ENCODE results near the gene OBSL1. TPM values are rescaled to one million over a fixed set of nuclear protein-coding genes. Genes with fewer than 3 reads are reported as not detected.

Gene OBSL1
- total RNA-seq (2014; rRNA removed; shearing (Covaris generic); ENCODE audit: low replicate concordance): not detected in 2 replicates

DNA sequence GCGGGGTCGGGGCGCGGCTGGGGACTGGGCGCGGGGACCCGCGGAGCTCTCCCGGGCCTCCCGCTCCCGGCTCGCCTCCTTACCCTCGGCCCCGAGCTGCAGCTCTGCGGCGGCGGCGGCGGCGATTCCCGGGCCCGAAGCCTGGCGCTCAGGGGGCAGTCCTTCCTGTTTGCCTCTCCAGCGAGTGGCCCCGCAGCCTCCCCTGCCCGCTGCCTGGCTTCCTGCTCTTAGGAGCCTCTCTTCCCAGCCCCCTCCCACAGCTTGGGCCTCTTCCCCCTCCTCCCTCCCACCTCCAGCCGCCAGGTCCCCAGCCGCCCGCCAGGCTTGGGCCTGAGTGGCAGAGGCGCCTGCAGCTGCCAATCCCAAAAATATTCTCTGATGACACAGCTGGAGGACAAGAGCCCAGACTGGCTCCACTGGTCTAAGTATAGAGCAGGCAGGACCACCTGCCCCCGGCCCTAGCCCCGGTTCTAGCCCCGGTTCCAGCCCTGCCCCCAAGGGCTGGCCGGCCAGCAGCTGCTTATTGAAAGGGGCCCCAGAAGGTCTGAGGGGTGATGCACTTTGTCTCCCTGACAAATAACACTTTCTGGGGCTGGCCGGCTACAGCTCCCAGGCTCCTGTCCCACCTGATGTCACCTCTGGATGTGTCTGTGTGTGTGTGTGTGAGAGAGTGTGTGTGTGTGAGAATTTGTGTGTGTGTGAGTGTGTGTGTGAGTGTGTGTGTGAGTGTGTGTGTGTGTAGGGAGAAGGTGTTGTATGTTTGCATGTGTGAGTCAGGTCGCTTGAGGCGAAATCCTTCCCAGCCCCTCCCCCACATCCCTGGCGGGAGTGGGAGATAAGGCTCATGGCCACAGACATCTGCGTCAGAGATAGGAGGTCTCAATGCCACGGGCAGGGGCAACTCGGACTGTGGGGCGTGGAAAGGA lies at the start of gene OBSL1:
Gene OBSL1, minus strand, starts transcription at position 229 of the 926 bp plus-strand sequence. CDS start 307 bp downstream, outside the sequence.
- no peak for DNase-seq
- Histone ChIP-seq H3K27me3 (ENCODE audit: low read length) (no peaks in the 10 kb centered on the region), H4K20me1 (ENCODE audit: insufficient read depth, low read depth, low read length) (no peaks in the 10 kb centered on the region), H3K9me3 (ENCODE audit: low read length) (no peaks in the 10 kb centered on the region), H3K9ac (ENCODE audit: low read length) (no peak within 1 kb of the TSS), H3K79me2 (ENCODE audit: low read length) (no peaks in the 10 kb centered on the region), H3K4me1 (ENCODE audit: low read length) (no peaks in the 10 kb centered on the region; the same call in 1 of the 2 replicates), H3K27ac (ENCODE audit: low read length) (no peak within 1 kb of the TSS), H3K9me2 (replicated peaks; ENCODE audit: insufficient read depth, low read length) (no peaks in the 10 kb centered on the region), H3K36me3 (ENCODE audit: insufficient read depth, low read length) (no peaks in the 10 kb centered on the region), H3K4me2 (ENCODE audit: low read depth, low read length, poor library complexity, severe bottlenecking) (no peak within 1 kb of the TSS), H3K4me3 (ENCODE audit: low read length) (no peak within 1 kb of the TSS), H2AFZ (ENCODE audit: low read length) (no peak within 1 kb of the TSS)

GRCh38 chr2:219620546-219620945 lies 49.2 kb upstream of the OBSL1 start:
- Histone ChIP-seq H3K4me3 (ENCODE audit: low read length) (no peak overlapping the region), H3K9me3 (ENCODE audit: low read length) (no peaks in the 10 kb centered on the region), H3K27ac (ENCODE audit: low read length) (no peak overlapping the region), H3K4me2 (ENCODE audit: low read depth, low read length, poor library complexity, severe bottlenecking) (no peak overlapping the region), H3K79me2 (ENCODE audit: low read length) (no peaks in the 10 kb centered on the region), H3K4me1 (ENCODE audit: low read length) (no peaks in the 10 kb centered on the region), H4K20me1 (ENCODE audit: insufficient read depth, low read depth, low read length) (no peaks in the 10 kb centered on the region), H3K9ac (ENCODE audit: low read length) (no peak overlapping the region), H2AFZ (ENCODE audit: low read length) (no peak overlapping the region), H3K9me2 (replicated peaks; ENCODE audit: insufficient read depth, low read length) (no peaks in the 10 kb centered on the region), H3K27me3 (ENCODE audit: low read length) (no peaks in the 10 kb centered on the region), H3K36me3 (ENCODE audit: insufficient read depth, low read length) (no peaks in the 10 kb centered on the region)
- no peak for DNase-seq

- Histone ChIP-seq H3K9ac (ENCODE audit: low read length) (no peak overlapping the region), H3K27me3 (ENCODE audit: low read length) (no peaks in the 10 kb centered on the region), H3K4me1 (ENCODE audit: low read length) (no peaks in the 10 kb centered on the region), H4K20me1 (ENCODE audit: insufficient read depth, low read depth, low read length) (no peaks in the 10 kb centered on the region), H3K9me3 (ENCODE audit: low read length) (no peaks in the 10 kb centered on the region), H3K79me2 (ENCODE audit: low read length) (no peaks in the 10 kb centered on the region), H3K36me3 (ENCODE audit: insufficient read depth, low read length) (no peaks in the 10 kb centered on the region), H3K4me3 (ENCODE audit: low read length) (no peak overlapping the region), H2AFZ (ENCODE audit: low read length) (no peak overlapping the region), H3K4me2 (ENCODE audit: low read depth, low read length, poor library complexity, severe bottlenecking) (no peak overlapping the region), H3K27ac (ENCODE audit: low read length) (no peak overlapping the region), H3K9me2 (replicated peaks; ENCODE audit: insufficient read depth, low read length) (no peaks in the 10 kb centered on the region)
- no peak for DNase-seq
Measured at GRCh38 chr2:219619235-219619634, 47.9 kb upstream of the OBSL1 start.

DNA sequence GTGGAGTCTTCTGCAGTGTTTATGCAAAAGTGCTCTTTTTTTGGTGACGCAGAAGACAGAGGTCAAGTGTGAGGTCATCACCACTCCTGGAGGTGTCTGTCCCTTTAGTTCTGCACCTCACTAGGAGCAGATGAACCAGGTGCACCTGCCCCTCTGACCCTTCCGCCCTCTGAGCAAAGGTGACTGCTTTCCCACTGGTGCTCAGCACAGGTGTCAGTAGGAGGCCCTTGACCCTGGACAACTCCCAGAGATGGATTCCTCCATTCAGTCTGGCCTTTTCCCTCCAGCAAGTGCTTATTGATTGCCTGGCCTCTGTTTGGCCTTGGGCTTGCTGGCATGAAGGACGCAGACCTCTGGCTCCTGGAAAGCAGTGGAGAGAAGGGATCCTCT lies 47.4 kb upstream of the OBSL1 start:
- Histone ChIP-seq H3K27me3 (ENCODE audit: low read length) (no peaks in the 10 kb centered on the region), H2AFZ (ENCODE audit: low read length) (no peak overlapping the region), H3K9me3 (ENCODE audit: low read length) (no peaks in the 10 kb centered on the region), H3K27ac (ENCODE audit: low read length) (no peak overlapping the region), H3K9me2 (replicated peaks; ENCODE audit: insufficient read depth, low read length) (no peaks in the 10 kb centered on the region), H4K20me1 (ENCODE audit: insufficient read depth, low read depth, low read length) (no peaks in the 10 kb centered on the region), H3K36me3 (ENCODE audit: insufficient read depth, low read length) (no peaks in the 10 kb centered on the region), H3K79me2 (ENCODE audit: low read length) (no peaks in the 10 kb centered on the region), H3K4me3 (ENCODE audit: low read length) (no peak overlapping the region), H3K4me2 (ENCODE audit: low read depth, low read length, poor library complexity, severe bottlenecking) (no peak overlapping the region), H3K4me1 (ENCODE audit: low read length) (no peaks in the 10 kb centered on the region), H3K9ac (ENCODE audit: low read length) (no peak overlapping the region)
- DNase-seq: no peak

DNA sequence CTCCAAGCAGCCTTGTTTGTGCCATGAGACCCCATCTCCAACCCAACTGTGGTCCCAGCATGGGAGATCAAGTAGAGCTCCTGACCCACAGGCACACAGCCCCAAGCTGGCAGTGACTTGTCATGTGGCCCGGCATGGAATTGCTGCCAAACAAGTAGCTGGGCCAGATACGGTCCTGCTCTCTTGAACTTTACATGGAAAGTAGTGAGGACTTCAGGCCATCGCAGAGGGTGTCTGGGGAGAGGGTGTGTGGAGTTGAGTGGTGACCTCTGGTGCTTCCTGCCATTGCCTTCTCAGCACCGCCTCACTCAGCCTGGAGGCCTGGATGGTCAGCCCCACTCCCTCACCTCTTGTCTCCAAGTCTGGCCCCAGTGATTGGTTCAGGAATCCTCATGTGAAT lies 45.2 kb upstream of the OBSL1 start:
- H3K4me1 ChIP-seq (ENCODE audit: low read length): peaks cover 11% of the 10 kb centered on the region
- H4K20me1 ChIP-seq (ENCODE audit: insufficient read depth, low read depth, low read length): no peaks in the 10 kb centered on the region
- no peak overlapping the region for H3K9ac ChIP-seq (ENCODE audit: low read length)
- H3K9me2 ChIP-seq (replicated peaks; ENCODE audit: insufficient read depth, low read length): no peaks in the 10 kb centered on the region
- H3K27me3 ChIP-seq (ENCODE audit: low read length): no peaks in the 10 kb centered on the region
- no peak overlapping the region for H3K4me3 ChIP-seq (ENCODE audit: low read length)
- no peaks in the 10 kb centered on the region for H3K36me3 ChIP-seq (ENCODE audit: insufficient read depth, low read length)
- no peaks in the 10 kb centered on the region for H3K79me2 ChIP-seq (ENCODE audit: low read length)
- H3K4me2 ChIP-seq (ENCODE audit: low read depth, low read length, poor library complexity, severe bottlenecking): no peak overlapping the region
- no peak overlapping the region for H2AFZ ChIP-seq (ENCODE audit: low read length)
- no peak overlapping the region for H3K27ac ChIP-seq (ENCODE audit: low read length)
- DNase-seq: no peak
- H3K9me3 ChIP-seq (ENCODE audit: low read length): no peaks in the 10 kb centered on the region

- no peak overlapping the region for H2AFZ ChIP-seq (ENCODE audit: low read length)
- H4K20me1 ChIP-seq (ENCODE audit: insufficient read depth, low read depth, low read length): no peaks in the 10 kb centered on the region
- H3K79me2 ChIP-seq (ENCODE audit: low read length): no peaks in the 10 kb centered on the region
- H3K4me1 ChIP-seq (ENCODE audit: low read length): peaks cover 11% of the 10 kb centered on the region
- no peak overlapping the region for H3K9ac ChIP-seq (ENCODE audit: low read length)
- H3K9me3 ChIP-seq (ENCODE audit: low read length): no peaks in the 10 kb centered on the region
- H3K9me2 ChIP-seq (replicated peaks; ENCODE audit: insufficient read depth, low read length): no peaks in the 10 kb centered on the region
- H3K4me2 ChIP-seq (ENCODE audit: low read depth, low read length, poor library complexity, severe bottlenecking): no peak overlapping the region
- no peak overlapping the region for H3K27ac ChIP-seq (ENCODE audit: low read length)
- H3K4me3 ChIP-seq (ENCODE audit: low read length): no peak overlapping the region
- no peaks in the 10 kb centered on the region for H3K27me3 ChIP-seq (ENCODE audit: low read length)
- H3K36me3 ChIP-seq (ENCODE audit: insufficient read depth, low read length): no peaks in the 10 kb centered on the region
- no peak for DNase-seq
Measured at GRCh38 chr2:219615894-219616293, 44.6 kb upstream of the OBSL1 start.

GRCh38 chr2:219615036-219615435 lies 43.7 kb upstream of the OBSL1 start:
- H3K9ac ChIP-seq (ENCODE audit: low read length): no peak overlapping the region
- no peaks in the 10 kb centered on the region for H3K36me3 ChIP-seq (ENCODE audit: insufficient read depth, low read length)
- no peak for DNase-seq
- H4K20me1 ChIP-seq (ENCODE audit: insufficient read depth, low read depth, low read length): no peaks in the 10 kb centered on the region
- H3K4me3 ChIP-seq (ENCODE audit: low read length): no peak overlapping the region
- H3K4me2 ChIP-seq (ENCODE audit: low read depth, low read length, poor library complexity, severe bottlenecking): no peak overlapping the region
- H2AFZ ChIP-seq (ENCODE audit: low read length): no peak overlapping the region
- no peaks in the 10 kb centered on the region for H3K27me3 ChIP-seq (ENCODE audit: low read length)
- no peak overlapping the region for H3K27ac ChIP-seq (ENCODE audit: low read length)
- peaks cover 11% of the 10 kb centered on the region for H3K4me1 ChIP-seq (ENCODE audit: low read length)
- H3K9me3 ChIP-seq (ENCODE audit: low read length): no peaks in the 10 kb centered on the region
- no peaks in the 10 kb centered on the region for H3K9me2 ChIP-seq (replicated peaks; ENCODE audit: insufficient read depth, low read length)
- H3K79me2 ChIP-seq (ENCODE audit: low read length): no peaks in the 10 kb centered on the region

DNA sequence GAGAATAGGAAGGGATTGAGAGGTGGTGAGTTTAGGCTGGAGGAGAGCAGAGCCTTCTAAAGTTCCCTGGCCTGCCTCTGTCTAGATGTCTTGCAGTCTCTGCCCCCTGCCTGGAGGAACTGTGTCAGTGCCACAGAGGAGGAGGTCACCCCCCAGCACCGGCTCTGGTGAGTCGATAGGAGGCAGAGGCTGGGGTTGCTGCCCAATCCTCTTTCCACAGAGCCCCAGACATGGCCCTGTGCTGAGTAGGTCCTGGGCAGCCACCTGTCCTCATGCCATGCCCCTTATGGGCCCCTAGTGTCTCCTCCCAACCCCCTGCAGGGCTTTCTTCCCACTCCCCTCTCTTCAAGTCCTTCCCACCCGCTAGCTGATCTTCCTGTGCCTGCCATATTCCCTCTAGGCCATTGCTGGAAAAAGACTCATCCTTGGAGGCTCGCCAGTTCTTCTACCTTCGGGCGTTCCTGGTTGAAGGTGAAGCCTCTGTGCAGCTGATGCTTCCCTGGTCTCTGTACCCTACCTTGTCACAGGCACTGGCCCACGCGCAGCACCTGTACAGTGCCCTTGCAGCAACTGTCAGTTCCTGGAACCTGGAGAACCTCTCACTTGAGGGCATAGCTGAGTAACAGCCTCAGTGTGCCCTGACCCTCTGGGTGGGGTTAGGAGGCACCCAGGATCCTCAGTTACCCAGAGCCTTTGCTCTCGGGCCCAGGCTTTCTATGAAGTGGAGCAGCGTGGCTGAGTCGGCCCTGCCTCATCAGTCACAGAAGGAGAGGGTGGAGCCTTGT lies 42.9 kb upstream of the OBSL1 start:
- H4K20me1 ChIP-seq (ENCODE audit: insufficient read depth, low read depth, low read length): no peaks in the 10 kb centered on the region
- H2AFZ ChIP-seq (ENCODE audit: low read length): no peak overlapping the region
- H3K4me1 ChIP-seq (ENCODE audit: low read length): peaks cover 11% of the 10 kb centered on the region
- no peak overlapping the region for H3K27ac ChIP-seq (ENCODE audit: low read length)
- H3K36me3 ChIP-seq (ENCODE audit: insufficient read depth, low read length): no peaks in the 10 kb centered on the region
- H3K4me2 ChIP-seq (ENCODE audit: low read depth, low read length, poor library complexity, severe bottlenecking): no peak overlapping the region
- no peaks in the 10 kb centered on the region for H3K9me2 ChIP-seq (replicated peaks; ENCODE audit: insufficient read depth, low read length)
- no peaks in the 10 kb centered on the region for H3K79me2 ChIP-seq (ENCODE audit: low read length)
- H3K27me3 ChIP-seq (ENCODE audit: low read length): no peaks in the 10 kb centered on the region
- H3K9ac ChIP-seq (ENCODE audit: low read length): no peak overlapping the region
- no peak overlapping the region for H3K4me3 ChIP-seq (ENCODE audit: low read length)
- DNase-seq: no peak
- no peaks in the 10 kb centered on the region for H3K9me3 ChIP-seq (ENCODE audit: low read length)

Measured in Karpas-422 (cell line).